GM10847 (cell line): ENCODE results near the gene AMELY.

Experiments used
- POLR2A ChIP-seq: IDR thresholded peaks from 2 replicates; pipeline ENCODE4 v1.6.1; 2011; ENCODE audit not compliant: insufficient read length; ENCODE audit errors: extremely low read depth

AMELY gene

GRCh38 chrY:6911253-6911881 is at the start of gene AMELY:
Gene AMELY, minus strand, starts transcription at chrY:6911752. Its CDS starts 39,144 bp downstream, at chrY:6872608.
- TF ChIP-seq POLR2A = no peak

DNA sequence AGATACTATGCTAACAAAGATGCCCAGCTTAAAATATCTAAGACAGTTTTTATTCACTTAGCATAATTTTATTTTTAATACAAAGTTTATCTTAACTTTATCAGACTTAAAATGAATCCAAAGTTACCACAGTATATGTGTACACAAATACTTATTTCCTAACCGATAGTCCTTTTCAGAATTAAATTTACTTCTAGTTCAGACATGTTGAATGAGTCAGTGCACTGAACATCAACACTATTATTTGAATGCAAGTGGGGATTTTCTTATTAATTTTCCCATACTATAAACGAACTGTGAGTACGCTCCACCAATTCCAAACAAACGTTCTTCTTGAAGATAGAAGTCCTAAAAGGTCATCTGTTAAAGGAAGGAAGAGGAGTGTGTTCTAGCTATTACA is 38.4 kb upstream of the AMELY start:
- TF ChIP-seq POLR2A = no peak

DNA sequence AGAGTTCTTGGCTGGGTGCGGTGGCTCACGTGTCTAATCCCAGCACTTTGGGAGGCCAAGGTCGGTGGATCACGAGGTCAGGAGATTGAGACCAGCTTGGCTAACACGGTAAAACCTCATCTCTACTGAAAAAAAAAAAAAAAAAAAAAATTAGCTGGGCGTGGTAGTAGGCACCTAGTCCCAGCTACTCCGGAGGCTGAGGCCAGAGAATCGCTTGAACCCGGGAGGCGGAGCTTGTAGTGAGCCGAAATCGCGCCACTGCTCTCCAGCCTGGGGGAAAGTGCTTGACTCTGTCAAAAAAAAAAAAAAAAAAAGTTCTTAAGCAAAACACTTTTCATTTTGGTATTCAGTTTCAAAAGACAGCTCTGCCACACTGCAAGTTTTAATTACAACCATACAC is 36.8 kb upstream of the AMELY start:
- TF ChIP-seq POLR2A = no peak

GRCh38 chrY:6947695-6948094 is 36.1 kb upstream of the AMELY start:
- TF ChIP-seq POLR2A = no peak

DNA sequence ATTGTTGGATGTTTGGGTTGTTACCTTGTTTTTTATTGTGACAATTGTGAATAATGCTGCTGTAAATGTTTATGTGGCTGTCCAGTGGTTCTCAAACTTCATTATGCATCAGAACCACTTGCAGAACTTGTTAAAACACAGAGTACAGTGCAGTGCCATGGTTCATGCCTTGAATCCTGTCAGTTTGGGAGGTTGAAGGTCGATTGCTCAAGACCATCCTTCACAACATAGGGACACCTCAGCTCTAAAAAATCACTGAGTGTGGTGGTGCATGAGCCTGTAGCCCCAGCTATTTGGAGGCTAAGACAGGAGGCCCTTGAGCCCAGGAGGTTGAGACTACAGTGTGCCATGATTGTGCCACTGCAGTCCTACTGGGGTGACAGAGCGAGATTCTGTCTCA is 23.9 kb upstream of the AMELY start:
- no peak for TF ChIP-seq POLR2A

DNA sequence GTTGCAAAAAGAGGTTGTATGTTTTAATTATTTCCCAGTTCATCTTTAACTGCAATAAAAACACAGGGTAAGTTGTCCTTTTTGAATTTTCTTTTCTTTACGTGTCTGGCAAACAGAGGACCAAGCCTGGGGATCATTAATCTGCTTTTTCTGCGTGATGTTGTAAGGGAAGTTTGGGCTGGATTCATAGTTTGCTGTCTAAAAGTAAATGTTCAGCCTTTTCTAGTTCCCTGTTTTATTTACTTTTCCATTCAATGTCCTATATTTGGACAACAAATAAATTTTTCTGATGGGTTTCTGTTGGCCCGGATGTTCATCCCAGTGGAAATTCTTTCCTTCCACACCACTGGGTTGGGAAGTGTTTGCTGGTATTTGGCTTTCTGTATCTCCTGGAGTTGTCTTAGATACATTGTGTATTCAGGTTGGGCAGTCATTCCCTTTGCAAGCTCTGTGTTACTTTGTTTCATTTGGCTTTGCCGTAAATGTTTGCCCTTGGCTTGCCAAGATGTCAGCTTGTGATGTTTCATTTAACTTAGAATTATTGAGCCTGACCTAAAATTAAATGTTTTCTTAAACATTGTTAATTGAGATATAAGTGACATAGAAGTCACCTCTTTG is 20.3 kb upstream of the AMELY start:
- no peak for TF ChIP-seq POLR2A

DNA sequence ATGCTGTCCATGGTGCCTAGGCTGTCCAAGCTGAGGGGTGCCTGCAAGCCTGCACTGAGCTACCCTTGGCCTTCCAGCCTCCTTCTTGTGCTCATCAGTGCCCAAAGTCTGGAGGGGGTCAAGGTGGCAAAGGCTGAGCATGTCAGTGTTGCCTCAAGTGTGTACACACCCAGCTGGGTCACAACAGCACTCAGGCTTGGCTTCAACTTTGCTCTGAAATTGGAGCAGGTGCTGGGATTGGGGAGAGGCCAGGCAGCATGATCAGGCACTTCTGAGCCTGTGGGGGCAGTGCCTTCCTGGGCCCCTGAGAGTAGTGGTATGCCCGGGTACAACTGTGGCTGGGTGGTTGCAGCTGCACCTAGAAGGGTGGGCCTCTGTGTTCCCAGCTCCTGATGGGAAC is 17.7 kb upstream of the AMELY start:
- no peak for TF ChIP-seq POLR2A

DNA sequence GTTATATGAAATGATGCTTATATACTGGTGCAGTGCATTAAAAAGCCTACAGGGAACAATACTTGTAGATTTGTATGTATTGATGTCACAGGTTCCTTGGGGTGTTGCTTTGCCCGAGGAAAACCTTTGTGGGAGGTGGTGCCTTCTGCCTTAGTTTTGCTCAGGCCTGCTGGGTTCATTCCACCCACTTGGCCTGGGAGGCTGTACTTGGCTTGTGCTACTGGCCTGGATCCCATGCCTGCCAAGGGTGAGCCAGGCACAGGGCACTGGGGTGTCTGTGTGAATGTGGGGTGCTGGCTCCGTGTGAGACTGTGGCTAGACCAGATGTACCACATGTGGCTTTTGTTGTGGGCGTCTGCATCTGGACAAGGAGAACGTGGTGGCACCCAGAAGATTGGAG is 16.7 kb upstream of the AMELY start:
- no peak for TF ChIP-seq POLR2A

GRCh38 chrY:6921061-6921460 is 9.5 kb upstream of the AMELY start:
- TF ChIP-seq POLR2A = no peak

- TF ChIP-seq POLR2A = no peak
These were observed 1.8 kb upstream of the AMELY start for GRCh38 chrY:6913362-6913761.

DNA sequence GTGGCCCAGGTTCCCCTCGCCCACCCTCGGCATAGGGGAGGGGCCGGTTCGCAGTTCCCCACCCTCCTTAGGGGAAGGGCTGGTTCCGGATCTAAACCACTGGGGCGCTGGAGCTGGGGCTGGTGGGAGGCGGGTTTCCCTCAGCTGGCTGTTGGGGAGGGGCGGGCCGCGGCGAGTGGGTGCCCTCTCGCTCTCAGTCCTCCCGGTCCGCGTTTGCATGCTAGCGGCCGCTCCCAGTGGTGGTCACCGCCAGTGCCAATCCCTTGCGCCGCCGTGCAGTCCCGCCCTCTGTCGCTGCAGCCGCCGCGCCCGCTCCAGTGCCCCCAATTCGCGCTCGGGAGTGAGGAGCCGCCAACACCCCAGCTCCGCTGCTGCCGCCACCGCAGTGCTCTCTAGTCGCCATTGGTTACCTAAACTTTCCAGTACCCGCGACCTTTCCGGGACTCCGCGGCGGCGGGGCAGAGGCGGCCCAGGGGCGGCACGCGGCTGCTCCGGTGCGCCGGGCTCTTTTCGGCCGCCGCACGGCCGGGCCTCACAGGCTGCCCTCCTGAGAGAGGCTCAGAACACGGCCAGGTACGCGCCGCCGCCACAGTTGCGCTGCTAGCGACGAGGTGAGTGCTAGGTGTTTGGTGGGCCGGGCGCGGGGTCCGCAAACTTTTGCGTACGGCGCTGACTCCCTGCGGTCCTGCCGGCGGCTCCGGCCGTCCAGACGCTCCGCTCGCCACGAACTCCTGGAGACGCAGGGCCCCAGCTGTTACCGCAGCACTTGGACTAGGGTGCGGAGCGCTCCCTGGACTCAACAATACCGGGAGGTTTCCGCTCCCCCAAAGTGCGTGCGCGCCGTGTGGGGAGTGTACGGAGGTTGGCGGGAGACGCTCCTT is 940 bp downstream of the AMELY start, which contains the start of gene TBL1Y:
Gene TBL1Y, plus strand, starts transcription at position 326 of the 881 bp plus-strand sequence. CDS start 114,388 bp downstream, outside the sequence.
- TF ChIP-seq POLR2A = no peak

DNA sequence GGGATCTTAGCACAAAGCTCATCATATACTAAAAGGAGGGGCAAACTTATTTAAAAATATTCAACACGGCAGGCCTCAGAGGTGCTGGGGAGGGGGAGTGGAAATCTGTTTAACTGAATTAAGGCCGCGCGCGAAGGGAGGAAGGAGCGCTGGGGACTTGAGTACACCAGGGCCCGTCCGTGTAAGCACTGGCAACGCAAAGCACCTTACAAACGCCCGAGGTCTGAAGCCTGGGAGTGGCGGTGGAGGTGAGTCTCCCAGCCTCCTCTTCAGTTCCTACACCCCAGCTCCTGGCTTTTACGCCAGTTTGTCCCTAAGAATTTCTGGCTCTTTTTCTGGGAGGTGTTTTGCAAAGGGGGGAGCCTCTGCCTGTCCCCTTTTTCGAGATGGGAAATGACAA is 1.7 kb downstream of the AMELY start:
- TF ChIP-seq POLR2A = no peak

GRCh38 chrY:6909118-6909521 is 2.4 kb downstream of the AMELY start:
- no peak for TF ChIP-seq POLR2A

DNA sequence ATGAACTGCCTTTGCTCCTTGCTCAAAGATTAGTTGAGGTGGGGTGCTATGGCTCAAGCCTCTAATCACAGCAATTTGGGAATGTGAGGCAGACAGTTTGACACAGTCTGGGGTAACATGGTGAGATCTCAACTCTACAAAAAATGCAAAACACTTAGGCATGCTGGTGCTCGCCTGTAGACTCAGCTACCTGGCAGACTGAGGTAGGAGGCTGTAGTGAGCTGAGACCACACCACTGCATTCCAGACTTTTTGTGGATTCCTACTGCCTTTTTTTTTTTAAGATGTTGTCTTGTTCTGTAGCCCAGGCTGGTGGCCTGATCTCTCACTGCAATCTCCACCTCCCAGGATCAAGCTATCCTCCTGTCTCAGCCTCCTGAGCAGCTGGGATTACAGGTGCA is 4.0 kb downstream of the AMELY start:
- no peak for TF ChIP-seq POLR2A

- TF ChIP-seq POLR2A = no peak
These were observed 16.3 kb downstream of the AMELY start for GRCh38 chrY:6895236-6895635.

DNA sequence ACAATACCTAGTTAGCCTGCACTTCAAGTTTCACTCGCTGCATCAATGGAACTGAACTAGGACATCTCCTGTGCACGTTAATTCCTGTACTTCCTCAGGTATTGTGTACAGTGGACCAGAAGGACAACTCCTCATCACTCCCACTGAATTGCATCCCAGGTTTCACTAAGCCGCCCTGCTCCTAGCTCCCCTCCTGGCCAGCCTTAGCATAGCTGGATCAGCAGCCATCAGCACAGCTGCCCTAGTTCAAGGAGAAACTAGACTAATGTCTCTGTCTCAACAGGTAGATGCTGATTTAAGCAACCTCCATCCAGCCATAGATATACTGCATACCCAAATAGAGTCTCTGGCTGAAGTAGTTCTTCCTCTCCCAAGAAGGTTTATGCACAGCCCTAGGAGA is 17.1 kb downstream of the AMELY start:
- no peak for TF ChIP-seq POLR2A
